Measurements from ENCODE around the gene ARHGAP33.
"Not testable (repeated sequence)": the region's sequence is repeated elsewhere in the genome, so short reads cannot be mapped to it uniquely, and the experiment has no call there.

The ARHGAP33 gene

GRCh38 chr19:35795564-35795963 lies 20.2 kb downstream of the ARHGAP33 start:
- not testable (repeated sequence) for DNase-seq

- no peak for DNase-seq
Observed at GRCh38 chr19:35796645-35797542, 21.5 kb downstream of the ARHGAP33 start.

DNA sequence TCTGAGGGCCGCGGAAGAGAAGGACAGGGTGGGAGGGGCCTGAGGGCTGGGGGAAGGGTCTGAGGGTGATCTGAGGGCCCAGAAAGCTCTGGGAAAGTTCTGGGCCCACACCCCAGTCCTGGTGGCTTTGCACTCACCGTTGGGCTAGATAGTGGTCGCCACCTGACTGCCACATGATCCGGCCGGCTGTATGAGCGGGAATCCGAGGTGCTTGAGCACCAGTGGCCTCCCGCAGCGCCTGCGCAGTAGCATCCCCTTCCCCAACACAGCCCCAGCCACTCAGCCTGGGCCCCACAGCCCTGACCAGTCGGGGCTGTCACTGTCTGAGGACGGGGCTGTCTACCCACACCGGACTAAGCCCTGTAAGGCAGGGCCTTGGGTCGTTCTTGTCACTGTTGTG lies 22.3 kb downstream of the ARHGAP33 start:
- DNase-seq: peak; percentile 30

DNA sequence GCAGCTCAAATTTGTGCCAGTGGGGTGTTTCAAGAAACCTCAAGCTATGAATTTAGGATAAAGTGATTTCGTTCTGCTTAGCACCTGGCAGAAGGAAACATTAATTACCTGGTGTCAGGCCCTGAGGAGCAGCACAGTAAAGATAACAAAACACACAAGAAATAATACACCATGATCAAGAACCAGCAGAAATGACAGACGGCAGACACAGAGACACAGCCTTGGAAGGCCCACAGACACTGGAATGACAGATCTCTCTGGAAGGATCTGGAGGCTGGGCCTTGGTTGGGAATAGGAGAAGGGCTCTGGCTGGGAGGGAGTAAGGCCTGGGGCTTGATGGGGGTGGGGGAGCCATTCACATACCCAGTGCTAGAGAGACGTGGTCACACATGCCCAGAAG lies 26.5 kb downstream of the ARHGAP33 start:
- DNase-seq: no peak

DNA sequence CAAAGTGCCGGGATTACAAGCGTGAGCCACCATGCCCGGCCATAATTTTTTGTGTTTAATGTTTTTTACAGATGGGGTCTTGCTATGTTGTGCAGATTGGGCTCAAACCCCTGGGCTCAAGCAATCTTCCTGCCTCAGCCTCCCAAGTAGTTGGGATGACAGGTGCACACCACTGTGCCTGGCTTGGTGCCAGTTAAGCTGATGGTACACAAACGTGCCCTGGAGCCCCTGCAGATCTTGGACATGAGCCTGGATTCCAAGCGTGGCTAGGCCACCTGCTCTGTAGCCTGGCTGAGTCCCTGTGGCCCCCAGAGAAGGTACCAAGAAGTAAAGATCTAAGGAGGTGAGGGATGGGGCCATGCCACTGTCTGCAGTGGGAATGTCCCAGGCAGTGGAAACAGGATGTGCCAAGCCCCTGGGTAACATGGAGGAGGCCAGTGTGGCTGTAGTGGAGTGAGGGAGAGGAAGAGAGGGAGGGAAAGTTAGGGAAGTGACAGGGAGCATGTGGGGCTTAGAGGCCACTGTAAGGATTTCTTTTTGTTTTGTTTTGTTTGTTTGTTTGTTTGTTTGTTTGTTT lies 30.2 kb downstream of the ARHGAP33 start:
- DNase-seq: no peak

DNA sequence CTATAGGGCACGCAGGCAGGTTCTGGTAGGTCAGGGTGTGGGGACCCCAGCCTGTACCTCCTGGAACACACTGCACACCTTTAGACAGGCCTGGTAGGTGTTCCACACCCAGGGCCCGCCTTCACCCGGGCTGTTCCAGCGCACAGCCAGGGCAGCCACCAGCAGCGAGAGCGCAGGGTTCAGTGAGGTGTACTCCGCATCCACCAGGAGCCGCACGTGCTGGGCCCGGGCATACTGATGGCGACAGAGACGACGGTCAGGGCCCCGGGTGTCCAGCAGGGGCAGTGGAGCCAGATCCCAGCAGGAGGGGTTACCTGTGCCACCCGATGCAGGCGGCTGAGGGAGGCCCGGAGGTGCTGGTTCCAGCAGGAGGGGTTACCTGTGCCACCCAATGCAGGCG lies 31.2 kb downstream of the ARHGAP33 start:
- no peak for DNase-seq

- DNase-seq: no peak
Observed at GRCh38 chr19:35807633-35808032, 32.3 kb downstream of the ARHGAP33 start.

DNA sequence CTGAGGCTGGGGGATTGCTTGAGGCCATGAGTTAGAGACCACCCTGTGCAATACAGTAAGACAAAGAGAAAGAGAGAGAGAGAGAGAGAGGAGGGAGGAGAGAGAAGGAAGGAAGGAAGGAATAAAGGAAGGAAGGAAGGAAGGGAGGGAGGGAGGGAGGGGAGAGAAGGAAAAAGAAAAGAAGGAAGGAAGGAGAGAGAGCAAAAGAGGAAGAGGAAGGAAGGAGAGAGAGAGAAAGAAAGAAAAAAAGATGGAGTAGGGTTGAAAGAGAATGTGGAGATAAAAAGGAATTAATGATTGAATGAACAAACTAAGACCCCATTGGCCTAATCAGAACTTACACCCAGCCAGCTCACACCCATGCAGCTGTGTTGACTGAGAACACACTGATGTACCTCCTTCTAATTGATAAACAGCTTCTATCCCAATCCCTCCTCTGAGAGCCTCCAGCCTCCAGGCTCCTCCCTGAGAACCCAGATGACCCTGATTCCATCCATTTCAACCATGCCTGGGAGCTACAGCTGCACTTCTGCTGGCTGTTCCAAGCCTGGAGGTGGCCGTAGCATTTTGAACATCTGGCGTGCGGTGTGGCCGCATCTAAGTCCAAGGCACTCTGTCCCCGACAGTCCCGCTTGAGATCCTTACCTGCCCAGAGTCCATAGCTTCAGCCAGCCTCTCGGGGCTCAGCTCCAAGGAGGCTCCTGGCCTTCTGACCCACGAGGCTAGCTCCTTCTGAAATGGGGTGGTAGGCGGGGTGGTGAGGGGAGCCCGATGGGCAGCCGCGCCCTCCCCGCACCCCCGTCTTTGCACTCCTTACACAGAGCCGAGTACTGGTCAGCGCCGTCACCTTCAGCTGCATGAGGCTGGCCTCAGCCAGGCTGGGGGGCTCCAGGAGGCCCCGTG lies 36.2 kb downstream of the ARHGAP33 start:
- no peak for DNase-seq

DNA sequence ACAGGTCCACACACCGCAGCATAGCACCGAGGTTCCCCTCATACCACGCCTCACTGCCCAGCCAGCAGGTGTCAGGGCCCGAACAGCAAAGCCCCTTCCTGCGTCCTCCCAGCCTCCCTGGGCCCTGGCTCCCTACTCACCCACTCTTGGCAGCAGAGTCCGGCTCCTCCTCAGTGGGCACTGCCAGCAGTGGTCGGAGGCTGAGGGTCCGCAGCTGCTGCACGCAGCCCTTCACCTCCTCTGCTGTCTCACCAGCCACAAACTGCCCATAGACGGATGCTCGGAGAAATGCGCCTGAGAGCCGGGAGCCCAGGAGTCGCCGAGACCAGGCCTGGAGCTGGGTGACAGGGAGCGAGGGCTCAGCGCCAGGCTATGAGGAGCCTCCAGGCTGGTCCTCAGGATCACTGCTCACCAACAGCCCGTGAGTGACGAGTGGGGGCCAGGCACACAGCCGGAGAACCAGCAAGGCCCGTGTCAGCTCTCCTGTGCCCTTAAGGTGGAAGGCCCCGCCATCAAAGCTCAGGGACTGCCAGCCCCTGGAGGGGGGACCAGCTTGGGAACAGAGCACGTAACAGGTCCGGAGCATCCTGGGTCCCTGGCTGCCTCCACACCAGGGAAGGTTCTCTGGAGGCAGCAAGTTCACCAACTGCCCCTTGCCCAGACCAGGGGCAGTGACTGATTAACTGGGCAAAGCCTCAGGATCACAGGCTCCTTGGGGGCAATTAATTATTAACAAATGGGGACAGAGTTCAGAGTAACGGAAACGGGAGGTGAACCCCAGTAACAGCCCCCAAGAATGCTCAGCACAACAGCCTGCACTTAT lies 37.1 kb downstream of the ARHGAP33 start, which contains the start of gene PRODH2:
Gene PRODH2, minus strand, starts transcription at position 626 of the 823 bp plus-strand sequence. Its CDS starts 40 bp downstream, at position 586.
- no peak for DNase-seq

- DNase-seq: no peak
Observed at GRCh38 chr19:35813043-35813890, 37.9 kb downstream of the ARHGAP33 start.

DNA sequence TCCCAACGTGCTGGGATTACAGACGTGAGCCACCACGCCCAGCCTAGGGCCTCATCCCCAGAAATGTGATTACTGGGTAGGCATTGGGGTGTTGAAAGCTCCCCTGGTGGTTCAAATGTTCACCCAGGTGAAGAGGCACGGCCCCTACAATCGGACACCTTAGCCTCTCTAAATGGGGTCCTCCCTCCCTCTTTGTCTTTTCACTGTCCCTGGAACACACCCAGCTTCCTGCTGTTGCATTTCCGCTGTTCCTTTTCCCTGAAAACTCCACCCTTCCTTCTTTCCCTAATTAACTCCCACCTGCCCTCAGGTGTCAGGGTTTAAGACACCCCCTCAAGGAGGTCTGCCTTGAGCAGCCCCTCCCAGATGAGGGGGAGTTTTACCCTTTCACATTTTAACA lies 40.9 kb downstream of the ARHGAP33 start:
- DNase-seq: no peak

DNA sequence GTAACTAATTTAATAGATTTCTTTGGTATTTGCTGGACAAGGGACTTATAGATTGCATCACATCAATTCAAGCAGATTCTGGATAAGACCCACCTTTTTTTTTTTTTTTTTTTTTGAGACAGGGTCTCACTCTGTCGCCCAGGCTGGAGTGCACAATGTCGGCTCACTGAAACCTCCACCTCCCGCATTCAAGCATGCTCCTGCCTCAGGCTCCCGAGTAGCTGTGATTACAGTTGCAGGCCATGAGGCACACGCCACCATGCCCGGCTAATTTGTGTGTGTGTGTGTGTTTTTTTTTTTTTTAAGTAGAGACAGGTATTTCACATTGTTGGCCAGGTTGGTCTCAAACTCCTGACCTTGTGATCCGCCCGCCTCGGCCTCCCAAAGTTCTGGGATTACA lies 41.5 kb downstream of the ARHGAP33 start:
- no peak for DNase-seq

GRCh38 chr19:35818445-35818844 lies 43.1 kb downstream of the ARHGAP33 start:
- no peak for DNase-seq

- DNase-seq: no peak
Observed at GRCh38 chr19:35822579-35822978, 47.2 kb downstream of the ARHGAP33 start.

DNA sequence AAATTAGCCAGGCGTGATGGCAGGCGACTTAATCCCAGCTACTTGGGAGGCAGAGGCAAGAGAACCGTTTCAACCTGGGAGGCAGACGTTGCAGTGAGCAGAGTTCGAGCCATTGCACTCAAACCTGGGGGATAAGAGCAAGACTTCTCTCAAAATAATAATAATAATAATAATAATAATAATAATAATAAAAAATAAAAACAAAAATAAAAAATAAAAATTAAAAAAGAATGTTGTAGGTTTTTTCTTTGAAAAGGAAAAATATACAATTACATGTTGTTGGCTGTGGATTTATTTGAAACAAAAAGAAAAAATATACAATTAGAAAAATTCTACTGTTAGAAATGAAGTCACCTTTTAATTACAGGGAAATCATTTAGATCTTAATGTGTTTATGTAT lies 48.8 kb downstream of the ARHGAP33 start:
- no peak for DNase-seq

GRCh38 chr19:35828692-35829301 lies 53.4 kb downstream of the ARHGAP33 start:
- DNase-seq: peak; percentile 64

GRCh38 chr19:35830986-35831385 lies 55.6 kb downstream of the ARHGAP33 start:
- DNase-seq: no peak

DNA sequence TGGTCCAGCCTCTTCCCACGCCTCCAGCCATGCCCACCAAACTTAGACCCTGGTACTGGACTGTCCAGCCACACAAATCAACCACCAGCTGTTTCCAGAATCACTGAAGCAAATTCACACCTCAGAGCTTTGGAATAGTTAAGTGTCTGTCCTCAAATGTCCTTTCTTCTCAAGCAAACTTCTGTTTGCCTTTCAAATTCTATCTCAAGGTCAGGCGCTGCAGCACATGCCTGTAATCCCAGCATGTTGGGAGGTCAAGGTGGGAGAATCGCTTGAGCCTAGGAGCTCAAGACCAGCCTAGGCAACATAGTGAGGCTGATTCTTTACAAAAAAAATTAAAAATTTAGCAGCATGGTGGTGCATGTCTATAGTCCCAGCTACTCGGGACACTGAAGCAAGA lies 56.7 kb downstream of the ARHGAP33 start:
- DNase-seq: no peak

- DNase-seq: no peak
Observed at GRCh38 chr19:35833972-35834371, 58.6 kb downstream of the ARHGAP33 start.

GRCh38 chr19:35836096-35836495 lies 60.7 kb downstream of the ARHGAP33 start:
- DNase-seq: not testable (repeated sequence)

Data from hematopoietic multipotent progenitor cell treated with erythropoietin and hydrocortisone succinate and interleukin-3 and kit ligand, for 8 days (in vitro differentiated cells).